Effector memory CD4-positive, alpha-beta T cell (primary cell): ENCODE measurements around the gene WDR59.

ENCODE experiments used
- DNase-seq, 3 donors: peaks; one replicate each; pipeline ENCODE4 v3.0.0-alpha.2; 2020
- H3K27ac ChIP-seq: 2 replicates; pipeline ENCODE4 v1.7.0; 2013; ENCODE audit warnings: mild to moderate bottlenecking, low read length, moderate library complexity; ENCODE audit not compliant: insufficient read depth, poor library complexity, severe bottlenecking
- H3K27me3 ChIP-seq: replicated peaks from 2 replicates; pipeline ENCODE4 v1.7.0; 2013; ENCODE audit warnings: mild to moderate bottlenecking, low read length; ENCODE audit not compliant: insufficient read depth, control insufficient read depth, poor library complexity, severe bottlenecking
- H3K36me3 ChIP-seq: 2 replicates; pipeline ENCODE4 v1.7.0; 2013; ENCODE audit warnings: mild to moderate bottlenecking, low read length, moderate library complexity; ENCODE audit not compliant: control insufficient read depth, insufficient read depth
- H3K4me1 ChIP-seq: 2 replicates; pipeline ENCODE4 v1.7.0; 2013; ENCODE audit warnings: low read length, mild to moderate bottlenecking; ENCODE audit not compliant: control insufficient read depth, insufficient read depth, poor library complexity, severe bottlenecking
- H3K4me3 ChIP-seq: 2 replicates; pipeline ENCODE4 v1.7.0; 2013; ENCODE audit warnings: low read length, low read depth, mild to moderate bottlenecking; ENCODE audit not compliant: insufficient read depth, poor library complexity, severe bottlenecking
- H3K9me3 ChIP-seq: 2 replicates; pipeline ENCODE4 v1.7.0; 2013; ENCODE audit warnings: mild to moderate bottlenecking, low read length, moderate library complexity; ENCODE audit not compliant: control insufficient read depth

Gene WDR59

DNA sequence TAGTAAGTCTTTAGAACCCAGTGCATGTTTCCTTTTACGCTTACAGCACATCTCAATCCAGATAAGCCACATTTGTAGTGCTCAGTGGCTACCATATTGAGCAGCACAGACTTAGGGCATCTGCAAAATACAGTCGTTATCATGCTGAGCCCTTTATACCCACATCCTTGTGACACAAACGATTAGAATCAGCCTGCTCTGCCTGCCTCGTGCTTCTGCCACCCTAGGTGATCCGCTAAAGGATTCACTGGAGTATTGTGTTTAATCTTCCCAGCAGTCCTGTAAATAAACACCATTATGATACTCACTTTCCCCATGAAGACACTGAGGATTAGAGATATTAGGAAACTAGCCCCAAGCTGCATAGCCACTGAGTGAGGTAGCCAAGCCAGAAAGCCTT, 159.0 kb downstream of the WDR59 start:
- H3K9me3 ChIP-seq: no peaks in the 10 kb centered on the region
- no peak overlapping the region for H3K4me3 ChIP-seq
- H3K4me1 ChIP-seq: no peaks in the 10 kb centered on the region
- no peaks in the 10 kb centered on the region for H3K27me3 ChIP-seq
- DNase-seq: no peak
- H3K27ac ChIP-seq: no peak overlapping the region
- no peaks in the 10 kb centered on the region for H3K36me3 ChIP-seq

DNA sequence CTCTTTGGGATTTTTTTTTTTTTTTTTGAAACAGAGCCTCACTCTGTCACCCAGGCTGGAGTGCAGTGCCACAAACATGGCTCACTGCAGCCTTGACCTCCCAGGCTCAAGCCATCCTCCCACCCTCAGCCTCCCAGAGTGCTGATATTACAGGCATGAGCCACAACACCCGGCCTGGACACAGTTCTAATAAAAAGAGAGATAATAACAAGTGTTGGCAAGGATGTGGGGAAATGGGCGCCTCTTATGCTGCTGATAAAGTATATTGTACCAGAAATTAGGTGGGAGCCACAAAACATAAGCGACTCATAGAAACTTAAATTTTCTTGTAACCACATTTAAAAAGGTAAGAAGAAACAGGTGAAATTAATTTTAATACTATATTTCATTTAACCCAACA, 159.9 kb downstream of the WDR59 start:
- Histone ChIP-seq H3K36me3 (no peaks in the 10 kb centered on the region), H3K27ac (no peak overlapping the region), H3K9me3 (no peaks in the 10 kb centered on the region), H3K27me3 (no peaks in the 10 kb centered on the region), H3K4me1 (no peaks in the 10 kb centered on the region), H3K4me3 (no peak overlapping the region)
- DNase-seq: no peak
